ENCODE measurements around the gene KCNH6. TPM values are rescaled to one million over a fixed set of nuclear protein-coding genes. Genes with fewer than 3 reads are reported as not detected.

Gene KCNH6
- total RNA-seq, 3 donors from 2014 or later (not counting 1 experiment from before 2014, with no cell fraction given): not detected

GRCh38 chr17:63542218-63542545, 19.0 kb downstream of the KCNH6 start:
- no peak for TF ChIP-seq CTCF (IDR thresholded peaks at IDR 0.05)
- no peaks in the 10 kb centered on the region for H3K36me3 ChIP-seq (ENCODE audit: control insufficient read depth, insufficient read depth, low read length)
- DNase-seq (no peak), ATAC-seq (no peak)
- H3K27me3 Mint-ChIP-seq (ENCODE audit: low read depth in 2 of 2): peaks cover 19% of the 10 kb centered on the region in 2 donors
- intact Hi-C loops (cut with micrococcal nuclease): no loop called here
- H3K4me3 ChIP-seq (ENCODE audit: low read length): no peak overlapping the region
- no peaks in the 10 kb centered on the region for H3K4me1 Mint-ChIP-seq
- H3K9me3 Mint-ChIP-seq: no peaks in the 10 kb centered on the region
- no peaks in the 10 kb centered on the region for H3K36me3 Mint-ChIP-seq
- no peak overlapping the region for H3K27ac ChIP-seq (ENCODE audit: low read length)
- H3K4me3 Mint-ChIP-seq: no peak overlapping the region
- peaks cover 7% of the 10 kb centered on the region for H3K27me3 ChIP-seq (ENCODE audit: control insufficient read depth, insufficient read depth, low read length)
- H3K9me3 ChIP-seq (ENCODE audit: control insufficient read depth, insufficient read depth, low read length): no peaks in the 10 kb centered on the region
- 95% methylated on average over 9 of the region's 9 CpGs for WGBS (ENCODE audit: insufficient coverage)
- H3K27ac Mint-ChIP-seq: no peak overlapping the region
- H3K4me1 ChIP-seq (ENCODE audit: control insufficient read depth, insufficient read depth, low read length): no peaks in the 10 kb centered on the region

- Mint-ChIP-seq H3K4me3 (no peak overlapping the region), H3K9me3 (no peaks in the 10 kb centered on the region), H3K4me1 (no peaks in the 10 kb centered on the region), H3K36me3 (no peaks in the 10 kb centered on the region), H3K27ac (no peak overlapping the region), H3K27me3 (ENCODE audit: low read depth in 2 of 2) (peaks cover 16 to 19% of the 10 kb centered on the region in 2 donors)
- TF ChIP-seq CTCF (IDR thresholded peaks at IDR 0.05): no peak
- Histone ChIP-seq H3K27me3 (ENCODE audit: control insufficient read depth, insufficient read depth, low read length) (peaks cover 5% of the 10 kb centered on the region), H3K4me1 (ENCODE audit: control insufficient read depth, insufficient read depth, low read length) (no peaks in the 10 kb centered on the region), H3K27ac (ENCODE audit: low read length) (no peak overlapping the region), H3K4me3 (ENCODE audit: low read length) (no peak overlapping the region), H3K36me3 (ENCODE audit: control insufficient read depth, insufficient read depth, low read length) (no peaks in the 10 kb centered on the region), H3K9me3 (ENCODE audit: control insufficient read depth, insufficient read depth, low read length) (no peaks in the 10 kb centered on the region)
- no peak for ATAC-seq
- WGBS (ENCODE audit: insufficient coverage): 82% methylated on average over 15 of the region's 15 CpGs
- intact Hi-C loops (cut with micrococcal nuclease): no loop called here
- no peak for DNase-seq
These were observed 20.0 kb downstream of the KCNH6 start for GRCh38 chr17:63542942-63543821.

GRCh38 chr17:63543822-63544420, 20.8 kb downstream of the KCNH6 start:
- DNase-seq: no peak
- Mint-ChIP-seq H3K36me3 (no peaks in the 10 kb centered on the region), H3K4me1 (no peaks in the 10 kb centered on the region), H3K27me3 (ENCODE audit: low read depth in 2 of 2) (peaks cover 11 to 12% of the 10 kb centered on the region in 2 donors), H3K27ac (no peak overlapping the region), H3K9me3 (no peaks in the 10 kb centered on the region), H3K4me3 (no peak overlapping the region)
- TF ChIP-seq CTCF (IDR thresholded peaks at IDR 0.05): no peak
- no peak for ATAC-seq
- Histone ChIP-seq H3K27ac (ENCODE audit: low read length) (no peak overlapping the region), H3K27me3 (ENCODE audit: control insufficient read depth, insufficient read depth, low read length) (peaks cover 4% of the 10 kb centered on the region), H3K36me3 (ENCODE audit: control insufficient read depth, insufficient read depth, low read length) (no peaks in the 10 kb centered on the region), H3K9me3 (ENCODE audit: control insufficient read depth, insufficient read depth, low read length) (no peaks in the 10 kb centered on the region), H3K4me3 (ENCODE audit: low read length) (no peak overlapping the region), H3K4me1 (ENCODE audit: control insufficient read depth, insufficient read depth, low read length) (no peaks in the 10 kb centered on the region)
- intact Hi-C loops (cut with micrococcal nuclease): no loop called here
